SU-DHL-6 (cell line): Measurements from ENCODE around the gene IGFBPL1.
"Not testable (repeated sequence)": the region's sequence is repeated elsewhere in the genome, so short reads cannot be mapped to it uniquely, and the experiment has no call there.

Experiments used
- H2AFZ ChIP-seq: fragments of 200-600 bp; sonication (generic); 2 replicates; pipeline ENCODE4 v1.6.1; 2014; ENCODE audit warnings: low read depth, mild to moderate bottlenecking, moderate library complexity, mixed read lengths, antibody characterized with exemption, low read length; ENCODE audit not compliant: severe bottlenecking
- H3F3A ChIP-seq: fragments of 200-600 bp; shearing (Covaris generic); 2 replicates; pipeline ENCODE4 v1.6.0; 2016; ENCODE audit warnings: antibody characterized with exemption, mild to moderate bottlenecking; ENCODE audit not compliant: insufficient read depth
- H3K27ac ChIP-seq: fragments of 200-600 bp; sonication (generic); 2 replicates; pipeline ENCODE4 v1.5.1; 2016; ENCODE audit warnings: low read depth, mild to moderate bottlenecking, low read length, moderate library complexity, mixed read lengths
- H3K27me3 ChIP-seq: fragments of 200-600 bp; sonication (generic), shearing (Covaris generic); 2 replicates; pipeline ENCODE4 v1.6.0; 2014; ENCODE audit warnings: mild to moderate bottlenecking, low read length
- H3K36me3 ChIP-seq: fragments of 200-600 bp; sonication (generic); 2 replicates; pipeline ENCODE4 v1.6.1; 2014; ENCODE audit warnings: mild to moderate bottlenecking, low read length, mixed read lengths
- H3K4me2 ChIP-seq: fragments of 300-600, 200-600 bp; shearing (Covaris generic), sonication (generic); 2 replicates; pipeline ENCODE4 v1.6.0; 2014; ENCODE audit warnings: low read length, low read depth, mild to moderate bottlenecking; ENCODE audit not compliant: poor library complexity, severe bottlenecking
- H3K4me3 ChIP-seq: fragments of 200-600 bp; sonication (generic); 2 replicates; pipeline ENCODE4 v1.5.1; 2014; ENCODE audit warnings: antibody characterized with exemption, low read length, mild to moderate bottlenecking, mixed read lengths; ENCODE audit not compliant: insufficient read depth, poor library complexity, severe bottlenecking
- H3K79me2 ChIP-seq: fragments of 200-600 bp; sonication (generic); 2 replicates; pipeline ENCODE4 v1.6.1; 2014; ENCODE audit warnings: mild to moderate bottlenecking, low read length, moderate library complexity; ENCODE audit not compliant: insufficient read depth
- H3K9ac ChIP-seq: fragments of 200-600 bp; sonication (generic); 2 replicates; pipeline ENCODE4 v1.7.0; 2014; ENCODE audit warnings: mild to moderate bottlenecking, low read length
- H3K9me2 ChIP-seq: fragments of 200-600 bp; sonication (generic); replicated peaks from 2 replicates; pipeline ENCODE4 v1.6.1; 2014; ENCODE audit warnings: low read length; ENCODE audit not compliant: insufficient read depth
- H3K9me3 ChIP-seq: fragments of 200-600 bp; sonication (generic); 2 replicates; pipeline ENCODE4 v1.6.1; 2014; ENCODE audit warnings: low read length, mixed read lengths; ENCODE audit not compliant: insufficient read depth
- H4K20me1 ChIP-seq: fragments of 200-600 bp; sonication (generic); 2 replicates; pipeline ENCODE4 v1.6.1; 2014; ENCODE audit warnings: low read depth, mild to moderate bottlenecking, antibody characterized with exemption, low read length, moderate library complexity, mixed read lengths
- EZH2phosphoT487 ChIP-seq: fragments of 200-600 bp; sonication (generic), shearing (Covaris generic); conservative IDR thresholded peaks from 2 replicates; pipeline ENCODE4 v1.6.1; 2018; ENCODE audit warnings: mild to moderate bottlenecking, antibody characterized with exemption, low read length, moderate library complexity, mixed read lengths
- TF ChIP-seq, protein P1 (sequence below): fragments of 200-600 bp; sonication (generic); IDR thresholded peaks from one replicate; pipeline ENCODE4 v1.5.1; 2017; ENCODE audit warnings: antibody characterized with exemption, mild to moderate bottlenecking, low read length, moderate library complexity; ENCODE audit not compliant: insufficient read depth, poor library complexity, severe bottlenecking

Gene IGFBPL1

DNA sequence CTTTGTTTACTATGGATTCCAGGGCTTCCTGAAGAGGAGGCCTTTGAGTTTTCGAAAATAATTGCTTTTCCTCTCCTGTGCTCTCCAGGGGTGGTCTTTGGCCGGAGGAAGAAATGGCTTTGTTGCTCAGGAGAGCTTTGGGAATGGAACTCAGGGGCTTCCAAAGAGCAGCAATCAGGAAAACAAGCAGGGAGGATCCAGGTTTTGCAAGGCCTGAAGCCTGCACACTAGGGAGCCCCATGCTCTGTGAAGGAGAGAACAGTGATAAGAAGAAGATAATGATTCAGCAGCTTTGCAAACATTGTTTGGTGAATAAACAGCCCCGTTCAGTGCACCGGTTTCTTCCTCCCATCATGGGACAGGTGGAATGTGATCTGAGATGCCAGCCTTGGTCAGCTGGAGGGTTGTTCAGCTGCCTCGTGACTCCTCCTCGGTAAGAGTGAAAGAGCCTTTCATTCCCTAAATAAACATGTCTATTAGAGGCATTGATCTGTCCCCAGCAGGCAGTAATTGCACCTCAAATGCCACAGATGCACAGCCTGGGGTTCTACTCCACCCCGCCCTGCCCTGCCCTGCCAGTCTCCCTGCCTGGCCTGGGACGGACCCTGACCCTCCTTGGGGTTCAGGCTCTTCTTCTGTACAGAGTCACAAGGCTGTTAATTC lies 43.3 kb downstream of the IGFBPL1 start:
- peaks cover 16% of the 10 kb centered on the region; the same call in 1 of the 2 replicates for H3K9me3 ChIP-seq
- no peaks in the 10 kb centered on the region for H3K36me3 ChIP-seq
- H3K27me3 ChIP-seq = no peaks in the 10 kb centered on the region
- TF ChIP-seq EZH2phosphoT487 = no peak
- TF ChIP-seq, protein P1, sequence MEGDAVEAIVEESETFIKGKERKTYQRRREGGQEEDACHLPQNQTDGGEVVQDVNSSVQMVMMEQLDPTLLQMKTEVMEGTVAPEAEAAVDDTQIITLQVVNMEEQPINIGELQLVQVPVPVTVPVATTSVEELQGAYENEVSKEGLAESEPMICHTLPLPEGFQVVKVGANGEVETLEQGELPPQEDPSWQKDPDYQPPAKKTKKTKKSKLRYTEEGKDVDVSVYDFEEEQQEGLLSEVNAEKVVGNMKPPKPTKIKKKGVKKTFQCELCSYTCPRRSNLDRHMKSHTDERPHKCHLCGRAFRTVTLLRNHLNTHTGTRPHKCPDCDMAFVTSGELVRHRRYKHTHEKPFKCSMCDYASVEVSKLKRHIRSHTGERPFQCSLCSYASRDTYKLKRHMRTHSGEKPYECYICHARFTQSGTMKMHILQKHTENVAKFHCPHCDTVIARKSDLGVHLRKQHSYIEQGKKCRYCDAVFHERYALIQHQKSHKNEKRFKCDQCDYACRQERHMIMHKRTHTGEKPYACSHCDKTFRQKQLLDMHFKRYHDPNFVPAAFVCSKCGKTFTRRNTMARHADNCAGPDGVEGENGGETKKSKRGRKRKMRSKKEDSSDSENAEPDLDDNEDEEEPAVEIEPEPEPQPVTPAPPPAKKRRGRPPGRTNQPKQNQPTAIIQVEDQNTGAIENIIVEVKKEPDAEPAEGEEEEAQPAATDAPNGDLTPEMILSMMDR = no peak
- no peak overlapping the region for H3K4me2 ChIP-seq
- H3F3A ChIP-seq = no peaks in the 10 kb centered on the region
- H3K4me3 ChIP-seq = no peak overlapping the region
- no peak overlapping the region for H3K9ac ChIP-seq
- no peaks in the 10 kb centered on the region for H3K79me2 ChIP-seq
- no peaks in the 10 kb centered on the region for H3K9me2 ChIP-seq
- no peaks in the 10 kb centered on the region for H4K20me1 ChIP-seq
- no peak overlapping the region for H3K27ac ChIP-seq
- no peak overlapping the region for H2AFZ ChIP-seq

DNA sequence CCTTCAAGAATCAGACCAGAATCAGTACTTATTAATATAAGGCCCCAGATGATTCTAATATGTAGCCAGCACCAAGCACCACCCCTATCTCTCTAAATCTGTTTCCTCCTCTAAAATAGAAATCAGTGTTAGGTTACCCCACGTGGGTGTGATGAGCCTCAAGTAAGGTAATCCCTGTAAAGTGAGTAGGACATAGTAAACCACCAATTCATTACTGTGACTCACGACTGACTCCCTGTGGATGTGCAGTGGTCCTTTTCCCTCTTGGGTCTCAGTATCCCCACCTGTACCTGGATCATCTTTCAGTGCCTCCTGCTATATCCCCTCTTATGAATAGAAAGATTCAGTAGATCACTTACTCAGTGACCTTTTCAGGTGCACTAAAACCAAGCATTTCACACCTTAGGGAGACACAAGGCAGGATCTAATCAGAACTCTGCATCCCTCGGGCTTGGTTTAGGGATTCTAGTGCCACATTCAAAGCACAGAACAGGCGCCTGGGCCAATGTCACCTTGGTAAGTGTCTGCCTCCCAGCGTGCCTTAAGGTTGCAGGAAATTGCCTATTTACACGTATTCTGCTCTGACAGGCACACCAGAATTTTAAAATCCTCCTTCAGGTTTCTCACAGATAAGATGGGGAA lies 43.9 kb downstream of the IGFBPL1 start:
- Histone ChIP-seq H2AFZ (no peak overlapping the region), H3K79me2 (no peaks in the 10 kb centered on the region), H3K4me3 (no peak overlapping the region), H3K27ac (no peak overlapping the region), H3F3A (no peaks in the 10 kb centered on the region), H3K9ac (no peak overlapping the region), H3K9me3 (peaks cover 9% of the 10 kb centered on the region; the same call in 1 of the 2 replicates), H3K27me3 (no peaks in the 10 kb centered on the region), H3K9me2 (no peaks in the 10 kb centered on the region), H4K20me1 (no peaks in the 10 kb centered on the region), H3K4me2 (no peak overlapping the region), H3K36me3 (no peaks in the 10 kb centered on the region)
- no peak for TF ChIP-seq EZH2phosphoT487
- TF ChIP-seq, protein P1 = no peak

DNA sequence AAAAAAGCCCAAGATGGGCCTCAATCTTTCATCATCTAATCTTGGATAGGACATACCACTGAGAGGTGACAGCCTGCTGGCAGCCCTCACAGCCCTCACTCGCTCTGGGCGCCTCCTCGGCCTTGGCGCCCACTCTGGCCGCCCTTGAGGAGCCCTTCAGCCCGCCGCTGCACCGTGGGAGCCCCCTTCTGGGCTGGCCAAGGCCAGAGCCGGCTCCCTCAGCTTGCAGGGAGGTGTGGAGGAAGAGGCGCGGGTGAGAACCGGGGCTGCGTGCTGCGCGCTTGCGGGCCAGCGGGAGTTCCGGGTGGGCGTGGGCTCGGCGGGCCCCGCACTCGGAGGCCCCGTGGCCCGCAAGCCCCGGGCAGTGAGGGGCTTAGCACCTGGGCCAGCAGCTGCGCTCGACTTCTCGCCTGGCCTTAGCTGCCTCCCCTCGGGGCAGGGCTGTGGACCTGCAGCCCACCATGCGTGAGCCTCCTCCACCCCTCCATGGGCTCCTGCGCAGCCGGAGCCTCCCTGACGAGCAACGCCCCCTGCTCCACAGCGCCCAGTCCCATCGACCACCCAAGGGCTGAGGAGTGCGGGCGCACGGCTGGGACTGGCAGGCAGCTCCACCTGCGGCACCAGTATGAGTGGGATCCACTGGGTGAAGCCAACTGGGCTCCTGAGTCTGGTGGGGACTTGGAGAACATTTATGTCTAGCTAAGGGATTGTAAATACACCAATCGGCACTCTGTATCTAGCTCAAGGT lies 46.7 kb downstream of the IGFBPL1 start:
- H3F3A ChIP-seq, H3K9me2 ChIP-seq, H3K9me3 ChIP-seq, H3K36me3 ChIP-seq, H3K27me3 ChIP-seq, H3K4me3 ChIP-seq, H3K4me2 ChIP-seq, H3K9ac ChIP-seq, H3K27ac ChIP-seq, H2AFZ ChIP-seq, H4K20me1 ChIP-seq, H3K79me2 ChIP-seq: not testable (repeated sequence)
